Right lobe of liver (tissue), 6 donors: Measurements from ENCODE around the gene FANCC. TPM values are rescaled to one million over a fixed set of nuclear protein-coding genes. Genes with fewer than 3 reads are reported as not detected.
A peak's percentile ranks its signal among the peaks of the same experiment; 100 is the strongest.

ENCODE experiments used
- ATAC-seq, 4 donors: fragments of 200-7000 bp; cut with Tn5 transposase; one replicate each; pipeline ENCODE4 v1.9.1; 2020; ENCODE audit warnings: mild to moderate bottlenecking in 4 of 4, moderate library complexity in 4 of 4
- DNase-seq, 3 donors: peaks; one replicate each; pipeline ENCODE4 v3.0.0-alpha.2; 2020
- H3K27ac ChIP-seq, 3 donors: fragments of 200-600 bp; one replicate each; pipeline ENCODE4 v1.8.0; 2022
- H3K27me3 ChIP-seq, 2 donors: fragments of 200-600 bp; one replicate each; pipeline ENCODE4 v1.8.0; 2022
- H3K36me3 ChIP-seq, 4 donors: fragments of 200-600 bp; sonication (generic) in 1 of 4; one replicate each; pipeline versions ENCODE4 v1.5.1 to v1.8.0; 2017 to 2022; ENCODE audit warnings: control low read depth in 1 of 4
- H3K4me1 ChIP-seq, 4 donors: fragments of 200-600 bp; sonication (generic) in 1 of 4; one replicate each; pipeline versions ENCODE4 v1.5.1 to v1.8.0; 2017 to 2022; ENCODE audit warnings: control low read depth in 1 of 4
- H3K4me3 ChIP-seq, 3 donors: fragments of 200-600 bp; one replicate each; pipeline ENCODE4 v1.8.0; 2022
- H3K9me3 ChIP-seq, 4 donors: fragments of 200-600 bp; sonication (generic) in 1 of 4; one replicate each; pipeline versions ENCODE4 v1.5.1 to v1.8.0; 2017 to 2022; ENCODE audit warnings: control low read depth in 1 of 4
- POLR2A ChIP-seq: fragments of 450-650 bp; IDR thresholded peaks from one replicate; pipeline ENCODE4 v1.6.1; 2017; ENCODE audit warnings: antibody characterized with exemption, mild to moderate bottlenecking
- WGBS: methylation state at CpG from one replicate; pipeline ENCODE4 v1.1.6; 2018; ENCODE audit warnings: low coverage, low lambda C conversion rate; ENCODE audit not compliant: insufficient coverage; ENCODE audit errors: missing lambda C conversion rate; 5-methylcytosine and 5-hydroxymethylcytosine counted together
- intact Hi-C, 2 donors: fragments of 100-400 bp; cut with DNase I; formaldehyde crosslinking; loops; one replicate each; pipeline versions ENCODE4 v1.11.2 to v1.14.1; 2022
- total RNA-seq, 6 experiments: library from RNA; depleted of rRNA in 2 of 6; stranded (reverse); fragments of >200 nt in 2 of 6; fragmentation: NEBNext Ultra II Directional in 3 of 6; extraction: Animal tissue kit (Norgen Biotek cat#: 25700) in 3 of 6; gene quantifications; one replicate each; pipeline versions ENCODE4 v1.1.0 to v1.2.4, GENCODE V29; 2016 to 2023
- TF ChIP-seq, protein P1 (sequence below), 4 donors: fragments of 200-600 bp in 3 of 4; fragments of 450-650 bp in 1 of 4; IDR thresholded peaks; one replicate each; pipeline versions ENCODE4 v1.5.1 to v1.8.0; 2016 to 2022; ENCODE audit warnings: antibody characterized with exemption in 4 of 4, mild to moderate bottlenecking in 2 of 4
- donor health status: DM: no; HTN: yes; CAD: no.
- donor health status: DM: no; HTN: no; CAD: no.
- donor health status: DM: no; HTN: no; CAD: no.
- donor health status: DM: no; HTN: yes; CAD: no.
- donor health status: DM: no; HTN: yes; CAD: no.

FANCC gene
- total RNA-seq, 6 experiments from 2014 or later, result 8.1 to 27.9 (median 13.2) TPM

DNA sequence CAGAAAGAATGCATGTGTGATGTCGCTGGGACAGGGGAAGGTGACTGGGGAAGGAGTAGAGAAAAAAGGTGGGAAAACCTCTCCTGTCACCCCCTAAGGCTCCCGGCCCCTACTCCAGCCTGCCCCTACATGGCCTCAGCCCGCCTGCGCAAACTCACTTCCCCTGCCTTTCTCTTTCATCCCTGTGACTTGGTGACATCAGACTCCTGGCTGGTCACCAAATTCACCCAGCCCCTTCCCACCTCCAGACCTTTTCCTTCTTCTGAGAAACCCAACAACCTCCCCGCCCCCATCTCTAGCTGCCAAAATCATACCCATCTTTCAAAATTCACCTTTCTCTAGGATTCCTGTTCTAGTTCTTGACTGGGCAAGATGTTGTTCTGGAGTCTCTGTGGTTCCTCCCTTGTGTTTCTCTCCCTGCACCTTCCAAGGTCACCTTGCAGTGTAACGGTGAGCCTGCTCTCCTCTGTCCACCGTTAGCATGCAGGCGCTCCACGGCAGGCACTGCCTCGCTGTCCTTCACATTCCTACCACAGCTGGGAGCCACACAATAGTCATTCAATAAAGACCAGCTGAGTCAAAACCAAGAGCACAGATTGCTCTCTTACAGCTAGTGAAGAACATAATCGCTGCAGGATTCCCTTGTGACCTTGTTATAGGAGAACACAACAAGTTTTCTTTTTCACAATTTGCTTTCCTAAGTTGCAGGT lies 134.5 kb downstream of the FANCC start:
- DNase-seq (no peak), ATAC-seq (no peak)
- no peak for TF ChIP-seq POLR2A
- TF ChIP-seq, protein P1, sequence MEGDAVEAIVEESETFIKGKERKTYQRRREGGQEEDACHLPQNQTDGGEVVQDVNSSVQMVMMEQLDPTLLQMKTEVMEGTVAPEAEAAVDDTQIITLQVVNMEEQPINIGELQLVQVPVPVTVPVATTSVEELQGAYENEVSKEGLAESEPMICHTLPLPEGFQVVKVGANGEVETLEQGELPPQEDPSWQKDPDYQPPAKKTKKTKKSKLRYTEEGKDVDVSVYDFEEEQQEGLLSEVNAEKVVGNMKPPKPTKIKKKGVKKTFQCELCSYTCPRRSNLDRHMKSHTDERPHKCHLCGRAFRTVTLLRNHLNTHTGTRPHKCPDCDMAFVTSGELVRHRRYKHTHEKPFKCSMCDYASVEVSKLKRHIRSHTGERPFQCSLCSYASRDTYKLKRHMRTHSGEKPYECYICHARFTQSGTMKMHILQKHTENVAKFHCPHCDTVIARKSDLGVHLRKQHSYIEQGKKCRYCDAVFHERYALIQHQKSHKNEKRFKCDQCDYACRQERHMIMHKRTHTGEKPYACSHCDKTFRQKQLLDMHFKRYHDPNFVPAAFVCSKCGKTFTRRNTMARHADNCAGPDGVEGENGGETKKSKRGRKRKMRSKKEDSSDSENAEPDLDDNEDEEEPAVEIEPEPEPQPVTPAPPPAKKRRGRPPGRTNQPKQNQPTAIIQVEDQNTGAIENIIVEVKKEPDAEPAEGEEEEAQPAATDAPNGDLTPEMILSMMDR (IDR thresholded peaks at IDR 0.05), result no peak
- Histone ChIP-seq H3K4me3 (no peak overlapping the region), H3K36me3 (no peaks in the 10 kb centered on the region), H3K4me1 (no peaks in the 10 kb centered on the region), H3K9me3 (no peaks in the 10 kb centered on the region), H3K27ac (no peak overlapping the region), H3K27me3 (no peaks in the 10 kb centered on the region)
- 98% methylated on average over 5 of the region's 11 CpGs for WGBS
- intact Hi-C loops, result no loop called here

DNA sequence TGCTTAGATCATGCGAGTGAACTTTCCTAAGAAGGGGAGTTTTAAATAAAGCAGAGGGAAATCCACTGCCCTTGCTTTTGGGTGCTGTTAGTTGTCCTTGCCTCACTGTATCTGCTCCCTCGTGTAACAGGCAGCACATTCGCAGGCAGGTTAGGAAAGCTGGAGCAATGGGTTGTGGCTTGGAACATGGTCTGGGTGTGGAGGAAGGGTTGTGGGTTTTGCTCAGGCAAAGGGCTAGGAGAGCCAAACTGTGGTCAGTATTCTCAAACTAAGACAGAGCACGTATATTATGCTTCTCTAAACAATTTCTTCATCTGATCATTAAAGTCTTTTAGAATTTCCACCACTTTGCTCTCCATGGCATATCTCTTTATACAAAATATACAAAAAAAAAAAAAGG lies 135.7 kb downstream of the FANCC start:
- H3K36me3 ChIP-seq, result no peaks in the 10 kb centered on the region
- H3K9me3 ChIP-seq, result no peaks in the 10 kb centered on the region
- DNase-seq, result no peak
- intact Hi-C loops, result no loop called here
- WGBS, result 77% methylated on average over 4 of the region's 4 CpGs
- no peaks in the 10 kb centered on the region for H3K4me1 ChIP-seq
- no peak for ATAC-seq
- H3K4me3 ChIP-seq, result no peak overlapping the region
- no peaks in the 10 kb centered on the region for H3K27me3 ChIP-seq
- TF ChIP-seq POLR2A, result no peak
- TF ChIP-seq, protein P1 (IDR thresholded peaks at IDR 0.05), result no peak
- H3K27ac ChIP-seq, result no peak overlapping the region

DNA sequence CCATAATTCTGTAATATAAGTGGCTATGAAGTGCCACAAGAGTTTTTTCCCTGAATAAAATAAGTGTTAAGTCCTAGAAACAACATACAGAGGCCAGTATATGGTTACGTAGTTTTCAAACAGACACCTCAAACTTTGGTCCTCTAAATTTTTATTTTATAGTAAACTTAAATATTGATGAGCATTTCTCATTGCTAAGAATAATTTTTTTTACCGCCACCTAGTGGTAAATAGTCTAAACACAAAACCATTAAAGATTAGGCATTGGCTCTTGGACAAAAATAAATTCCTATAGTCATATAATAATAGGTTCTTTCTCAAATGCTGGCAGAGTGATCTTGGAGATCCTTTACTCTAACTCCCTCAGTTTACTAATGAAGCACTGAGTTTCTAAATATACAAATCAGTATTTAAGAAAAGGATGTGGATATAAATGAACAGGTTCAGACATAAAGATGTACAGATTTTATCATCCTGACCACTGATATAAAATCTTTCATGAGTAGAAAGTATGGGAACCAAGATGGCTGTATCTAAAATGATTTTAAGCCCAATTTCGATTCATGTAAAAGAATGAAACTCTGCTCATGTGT lies 136.2 kb downstream of the FANCC start:
- no peak overlapping the region for H3K27ac ChIP-seq
- no peaks in the 10 kb centered on the region for H3K27me3 ChIP-seq
- TF ChIP-seq, protein P1 (IDR thresholded peaks at IDR 0.05), result peak; percentile 33 to 67 (median 62)
- TF ChIP-seq POLR2A, result no peak
- H3K9me3 ChIP-seq, result no peaks in the 10 kb centered on the region
- DNase-seq (no peak), ATAC-seq (no peak)
- intact Hi-C loops, result no loop called here
- no peaks in the 10 kb centered on the region for H3K36me3 ChIP-seq
- no peak overlapping the region for H3K4me3 ChIP-seq
- 58% methylated on average over 3 of the region's 3 CpGs for WGBS
- no peaks in the 10 kb centered on the region for H3K4me1 ChIP-seq

DNA sequence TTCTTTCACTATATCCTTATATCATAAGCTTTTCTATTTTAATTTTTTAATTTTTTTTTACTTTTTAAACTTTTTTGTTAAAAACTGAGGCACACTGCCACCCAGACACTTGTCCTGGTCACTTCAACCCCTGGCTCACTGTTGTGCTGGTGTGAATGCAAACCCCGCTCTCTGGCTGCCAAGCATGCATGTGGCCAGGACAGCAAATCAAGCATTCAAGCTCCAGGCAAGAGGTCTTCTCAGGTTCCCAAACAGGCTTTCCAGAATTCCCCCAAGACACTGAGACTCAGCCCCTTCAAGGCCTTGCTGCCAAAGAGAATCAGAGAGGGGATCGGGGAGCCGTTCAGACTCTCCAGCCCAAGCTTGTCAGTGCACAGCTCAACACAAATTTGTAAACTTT lies 139.9 kb downstream of the FANCC start:
- Histone ChIP-seq H3K4me3 (no peak overlapping the region), H3K27ac (no peak overlapping the region), H3K36me3 (no peaks in the 10 kb centered on the region), H3K9me3 (no peaks in the 10 kb centered on the region), H3K4me1 (no peaks in the 10 kb centered on the region), H3K27me3 (no peaks in the 10 kb centered on the region)
- no peak for TF ChIP-seq POLR2A
- TF ChIP-seq, protein P1 (IDR thresholded peaks at IDR 0.05), result no peak
- WGBS, result 97% methylated on average over 3 of the region's 3 CpGs
- no peak for ATAC-seq
- no peak for DNase-seq
- intact Hi-C loops, result no loop called here
